ENCODE measurements around the gene NR2C2.

The NR2C2 gene

GRCh38 chr3:15056676-15057404, 109.5 kb downstream of the NR2C2 start:
- H3K4me3 ChIP-seq (ENCODE audit: low read depth, low read length), result no peak overlapping the region
- TF ChIP-seq CTCF (IDR thresholded peaks at IDR 0.05; ENCODE audit: insufficient read depth, low read depth, low read length, missing control alignments), result no peak
- no peak for DNase-seq (ENCODE audit: low read depth)

GRCh38 chr3:15060029-15060428, 112.6 kb downstream of the NR2C2 start:
- no peak for DNase-seq (ENCODE audit: low read depth)
- TF ChIP-seq CTCF (IDR thresholded peaks at IDR 0.05; ENCODE audit: insufficient read depth, low read depth, low read length, missing control alignments), result no peak
- no peak overlapping the region for H3K4me3 ChIP-seq (ENCODE audit: low read depth, low read length)

GRCh38 chr3:15063238-15063637, 115.9 kb downstream of the NR2C2 start:
- no peak for DNase-seq (ENCODE audit: low read depth)
- TF ChIP-seq CTCF (IDR thresholded peaks at IDR 0.05; ENCODE audit: insufficient read depth, low read depth, low read length, missing control alignments), result no peak
- peak overlapping the region; percentile 66; the same call in 1 of the 2 replicates for H3K4me3 ChIP-seq (ENCODE audit: low read depth, low read length)

- peak overlapping the region; percentile 66 for H3K4me3 ChIP-seq (ENCODE audit: low read depth, low read length)
- no peak for TF ChIP-seq CTCF (IDR thresholded peaks at IDR 0.05; ENCODE audit: insufficient read depth, low read depth, low read length, missing control alignments)
- DNase-seq (ENCODE audit: low read depth), result peak; percentile 13
Measured at GRCh38 chr3:15063656-15064286, 116.4 kb downstream of the NR2C2 start.

- peak overlapping the region; percentile 66 for H3K4me3 ChIP-seq (ENCODE audit: low read depth, low read length)
Measured at GRCh38 chr3:15064299-15064834, 117.0 kb downstream of the NR2C2 start.

GRCh38 chr3:15064835-15065549, 117.6 kb downstream of the NR2C2 start, which contains the start of gene MRPS25:
MRPS25 (minus strand) TSS chr3:15065315; CDS start chr3:15065194, 121 bp downstream.
- peak; percentile 95 for DNase-seq (ENCODE audit: low read depth)
- no peak for TF ChIP-seq CTCF (IDR thresholded peaks at IDR 0.05; ENCODE audit: insufficient read depth, low read depth, low read length, missing control alignments)
- H3K4me3 ChIP-seq (ENCODE audit: low read depth, low read length), result peak within 1 kb of the TSS; percentile 66

More at GRCh38 chr3:15064299-15064834, 117.0 kb downstream of the NR2C2 start:
- DNase-seq (ENCODE audit: low read depth), result peak; percentile 44
- no peak for TF ChIP-seq CTCF (IDR thresholded peaks at IDR 0.05; ENCODE audit: insufficient read depth, low read depth, low read length, missing control alignments)

Data from GM12865 (cell line).